GM21723 (cell line): ENCODE measurements around the gene PRSS8.

Source experiments
- ATAC-seq: cut with Tn5 transposase; IDR thresholded peaks from one replicate; pipeline ENCODE4 v1.9.1; 2021; ENCODE audit warnings: mild to moderate bottlenecking, moderate library complexity; ENCODE audit not compliant: unreplicated experiment

Gene PRSS8

DNA sequence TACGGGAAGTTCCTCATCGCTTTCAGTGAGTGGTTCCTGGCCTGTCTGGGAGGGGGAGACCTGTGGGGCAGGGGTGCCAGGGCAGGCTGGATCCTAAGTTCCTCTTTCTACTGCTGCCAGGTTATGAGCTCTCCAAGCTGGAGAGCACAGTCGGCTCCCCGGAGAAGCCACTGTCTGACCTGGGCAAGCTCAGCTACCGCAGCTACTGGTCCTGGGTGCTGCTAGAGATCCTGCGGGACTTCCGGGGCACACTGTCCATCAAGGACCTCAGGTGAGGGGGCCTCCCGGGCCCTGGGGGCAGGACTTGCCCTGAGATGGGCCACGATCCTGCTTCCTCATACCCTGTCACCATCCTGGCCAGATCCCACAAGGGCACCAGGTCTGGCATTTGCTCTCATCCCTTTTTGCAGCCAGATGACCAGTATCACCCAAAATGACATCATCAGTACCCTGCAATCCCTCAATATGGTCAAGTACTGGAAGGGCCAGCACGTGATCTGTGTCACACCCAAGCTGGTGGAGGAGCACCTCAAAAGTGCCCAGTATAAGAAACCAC is 5.1 kb downstream of the PRSS8 start:
- no peak for ATAC-seq

DNA sequence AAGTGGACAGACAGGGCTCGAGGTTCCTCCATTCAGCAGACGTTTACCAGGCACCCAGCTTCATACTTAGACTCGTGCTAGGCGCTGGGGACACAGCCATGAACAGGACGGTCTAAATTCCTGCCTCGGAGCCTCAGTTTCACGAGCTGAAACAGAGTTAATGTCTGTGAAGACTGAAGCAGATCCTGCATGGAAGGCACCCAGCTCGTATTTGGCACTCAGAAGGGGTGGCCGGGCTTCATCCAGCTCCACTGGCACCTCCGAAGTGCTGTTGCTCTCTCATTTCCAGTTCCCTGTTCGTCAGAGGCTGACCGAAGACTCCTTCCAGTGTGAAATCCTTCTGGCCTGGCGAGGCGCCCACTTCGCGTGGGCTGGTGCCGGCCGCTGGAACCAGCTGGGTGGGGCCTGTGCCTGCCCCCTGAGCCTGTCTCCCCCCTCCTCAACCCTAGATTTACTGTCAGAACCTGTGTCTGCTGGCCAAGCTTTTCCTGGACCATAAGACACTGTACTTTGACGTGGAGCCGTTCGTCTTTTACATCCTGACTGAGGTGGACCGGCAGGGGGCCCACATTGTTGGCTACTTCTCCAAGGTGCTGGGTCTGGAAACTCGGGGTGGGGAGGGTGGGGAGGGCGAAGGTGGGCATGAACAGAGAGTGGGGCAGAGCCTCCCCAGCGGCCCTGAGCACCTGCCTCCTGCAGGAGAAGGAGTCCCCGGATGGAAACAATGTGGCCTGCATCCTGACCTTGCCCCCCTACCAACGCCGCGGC is 5.8 kb downstream of the PRSS8 start:
- no peak for ATAC-seq

DNA sequence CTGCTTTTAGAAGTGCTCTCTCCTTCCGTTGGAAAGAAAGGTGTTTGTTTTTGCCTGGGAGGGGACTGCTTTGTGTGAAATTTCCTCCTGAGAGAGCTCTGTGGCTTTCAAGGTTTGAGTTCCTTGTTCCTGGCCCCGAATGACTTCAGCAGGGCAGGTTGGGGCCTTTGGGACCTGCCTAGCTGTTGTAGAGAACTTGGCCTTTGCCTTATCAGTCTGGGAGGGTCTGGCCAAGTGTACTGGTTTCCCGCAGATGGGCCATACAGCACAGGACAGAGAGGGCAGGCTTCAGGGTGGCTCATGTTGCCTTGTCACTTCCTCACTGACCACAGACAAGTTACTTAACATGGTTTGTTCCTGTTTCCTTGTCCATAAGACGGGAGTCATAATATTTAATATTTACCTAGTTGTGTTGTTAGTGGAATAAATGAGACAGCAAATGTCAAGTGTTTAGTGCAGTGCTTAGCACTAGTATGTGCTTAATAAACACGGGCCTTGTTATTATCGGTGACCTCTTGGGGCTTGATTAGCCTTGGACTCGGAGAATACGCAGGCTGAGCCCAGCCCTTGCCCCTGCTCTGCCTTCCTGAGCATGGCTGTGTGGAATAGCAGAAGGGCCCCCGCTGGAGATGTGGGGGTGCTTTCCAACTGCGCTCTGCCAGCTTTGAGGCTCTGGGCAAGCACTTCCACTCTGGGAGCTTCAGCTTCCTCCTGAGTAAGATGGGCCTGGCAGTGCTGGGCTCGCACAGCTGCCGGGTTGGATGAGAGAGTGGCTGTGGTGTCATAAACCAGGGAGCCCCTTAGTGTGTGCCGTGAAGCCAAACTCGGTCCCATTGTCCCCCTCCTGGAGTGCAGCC is 6.6 kb downstream of the PRSS8 start:
- no peak for ATAC-seq

DNA sequence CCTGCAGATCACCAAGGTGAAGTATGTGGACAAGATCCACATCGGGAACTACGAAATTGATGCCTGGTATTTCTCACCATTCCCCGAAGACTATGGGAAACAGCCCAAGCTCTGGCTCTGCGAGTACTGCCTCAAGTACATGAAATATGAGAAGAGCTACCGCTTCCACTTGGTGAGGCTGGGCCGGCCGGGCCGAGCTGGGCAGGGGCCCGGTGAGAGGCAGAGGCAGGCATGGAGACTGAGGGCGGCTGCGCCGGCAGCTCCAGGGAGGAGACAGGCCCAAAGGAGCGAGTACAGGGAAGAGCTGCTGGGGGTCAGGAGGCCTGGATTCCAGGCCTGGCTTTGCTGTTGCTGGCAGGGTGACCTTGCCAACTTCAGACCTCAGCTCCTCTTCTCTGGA is 8.3 kb downstream of the PRSS8 start:
- no peak for ATAC-seq

DNA sequence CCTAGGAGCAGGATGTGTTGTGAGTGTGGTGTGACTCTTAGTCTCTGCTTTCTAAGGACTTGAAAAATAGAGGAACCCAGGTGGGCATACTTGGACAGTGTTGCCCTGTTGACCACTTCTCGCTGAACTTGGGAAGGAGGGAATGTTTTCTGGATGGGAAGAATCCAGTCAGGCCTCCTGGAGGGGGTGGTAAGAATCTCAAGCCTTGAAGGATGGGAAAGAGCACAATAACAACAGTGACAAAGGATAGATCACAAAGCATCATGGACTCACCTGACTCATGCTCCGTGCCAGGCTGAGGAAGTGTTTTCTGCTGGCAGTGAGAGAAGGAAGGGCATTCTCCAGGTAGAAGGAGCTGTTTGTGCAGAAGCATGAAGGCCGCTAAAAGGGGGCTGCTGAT is 9.7 kb downstream of the PRSS8 start:
- ATAC-seq = no peak

DNA sequence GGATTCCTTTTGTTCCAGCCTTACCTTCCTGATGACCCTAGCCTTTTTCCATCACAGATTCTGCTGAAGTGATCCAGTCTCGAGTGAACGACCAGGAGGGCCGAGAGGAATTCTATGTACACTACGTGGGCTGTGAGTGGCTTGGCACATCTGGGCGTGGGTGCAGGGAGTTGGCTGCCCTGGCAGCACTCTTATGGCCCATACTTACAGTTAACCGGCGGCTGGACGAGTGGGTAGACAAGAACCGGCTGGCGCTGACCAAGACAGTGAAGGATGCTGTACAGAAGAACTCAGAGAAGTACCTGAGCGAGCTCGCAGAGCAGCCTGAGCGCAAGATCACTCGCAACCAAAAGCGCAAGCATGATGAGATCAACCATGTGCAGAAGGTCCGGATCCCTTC is 15.4 kb downstream of the PRSS8 start:
- no peak for ATAC-seq

DNA sequence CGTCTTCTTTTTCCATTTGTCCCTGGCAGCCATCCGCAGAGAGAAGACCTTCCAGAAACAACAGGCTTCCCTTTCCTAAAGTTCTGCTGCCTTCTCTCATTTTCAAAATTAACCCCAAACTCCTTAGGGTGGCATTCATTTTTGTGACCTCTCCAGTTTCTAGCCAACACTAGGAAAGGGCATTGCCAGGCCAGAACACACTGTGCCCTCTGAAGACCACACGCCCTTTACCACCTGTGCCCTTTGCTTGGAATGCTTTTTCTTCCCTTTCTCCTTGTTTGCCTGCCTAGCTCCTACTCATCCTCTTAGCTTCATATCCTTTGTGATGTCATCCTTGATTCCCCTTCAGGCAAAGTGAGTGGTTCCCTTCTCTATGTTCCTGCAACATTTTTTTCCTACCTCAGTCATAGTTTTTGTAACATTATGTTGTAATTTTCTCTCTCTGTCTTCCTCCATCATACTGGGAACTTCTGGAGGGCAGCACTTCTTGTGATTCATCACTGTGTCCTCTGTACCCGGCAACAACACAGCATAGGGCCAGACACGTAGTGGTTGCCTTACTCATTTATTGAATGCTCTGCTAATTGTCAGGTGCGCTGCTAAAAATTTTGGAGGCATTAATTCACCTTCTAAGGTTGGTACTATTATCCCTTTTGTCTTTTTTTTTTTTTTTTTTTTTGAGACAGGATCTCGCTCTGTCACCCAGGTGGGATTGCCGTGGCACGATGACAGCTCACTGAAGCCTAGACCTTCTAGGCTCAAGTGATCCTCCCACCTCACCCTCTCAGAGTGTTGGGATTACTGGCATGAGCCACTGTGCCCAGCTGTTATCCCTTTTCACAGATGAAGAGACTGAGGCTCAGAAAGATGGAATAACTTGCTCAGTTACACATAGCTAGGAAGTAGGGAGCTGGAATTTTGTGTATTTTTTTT is 17.0 kb downstream of the PRSS8 start:
- ATAC-seq = no peak

DNA sequence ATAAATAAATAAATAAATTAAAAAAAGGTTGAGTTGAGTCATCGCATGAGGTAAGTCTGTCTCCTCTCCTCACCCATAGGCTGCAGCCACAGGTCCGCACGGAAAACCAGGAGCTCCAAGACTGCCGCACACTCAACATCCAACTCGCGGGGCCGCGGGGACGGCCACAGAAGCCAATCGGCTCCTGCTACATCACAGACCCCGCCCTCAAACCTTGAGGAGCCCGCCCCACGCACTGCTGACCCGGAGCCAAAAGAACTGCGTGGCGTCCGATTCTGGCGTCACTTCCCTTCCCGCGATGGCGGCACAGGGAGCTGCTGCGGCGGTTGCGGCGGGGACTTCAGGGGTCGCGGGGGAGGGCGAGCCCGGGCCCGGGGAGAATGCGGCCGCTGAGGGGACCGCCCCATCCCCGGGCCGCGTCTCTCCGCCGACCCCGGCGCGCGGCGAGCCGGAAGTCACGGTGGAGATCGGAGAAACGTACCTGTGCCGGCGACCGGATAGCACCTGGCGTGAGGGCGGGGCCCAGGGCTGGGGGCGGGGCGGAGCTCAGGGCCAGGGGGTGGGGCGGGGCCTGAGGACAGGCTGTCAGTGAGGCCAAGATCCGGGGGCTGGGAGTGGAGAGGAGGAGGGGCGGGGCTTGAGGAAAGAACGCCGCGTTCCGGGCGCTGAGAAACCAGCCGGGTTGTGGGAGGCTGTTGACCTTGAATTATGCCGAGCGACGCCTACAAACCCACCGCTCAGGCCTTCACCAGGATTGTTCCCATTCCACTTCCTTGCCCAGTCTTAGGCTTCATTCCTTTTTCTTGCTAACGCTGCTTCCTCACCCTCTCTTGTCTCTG is 17.9 kb downstream of the PRSS8 start, which contains the start of gene KAT8:
TSS of gene KAT8 (plus strand) at position 281 of the 839 bp plus-strand sequence. CDS start at position 299, 18 bp downstream.
- ATAC-seq = peak; percentile 90

DNA sequence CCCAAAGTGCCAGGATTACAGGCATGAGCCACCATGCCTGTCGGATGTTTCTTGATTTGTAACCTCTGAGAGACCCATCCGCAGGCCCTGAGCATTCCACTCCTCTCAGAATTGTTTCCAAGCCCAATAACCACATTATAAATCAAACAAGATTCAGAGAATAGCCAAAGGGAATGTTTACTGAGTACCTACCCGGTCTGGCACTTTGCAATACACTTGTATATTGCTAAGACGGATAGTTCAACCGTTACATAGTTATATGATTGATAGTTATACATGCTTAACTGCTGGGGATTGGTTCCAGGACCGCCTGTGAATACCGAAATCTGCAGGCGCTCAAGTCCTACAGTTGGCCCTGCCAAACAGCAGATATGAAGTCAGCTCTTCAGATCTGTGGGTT is 21.1 kb downstream of the PRSS8 start:
- ATAC-seq = no peak

DNA sequence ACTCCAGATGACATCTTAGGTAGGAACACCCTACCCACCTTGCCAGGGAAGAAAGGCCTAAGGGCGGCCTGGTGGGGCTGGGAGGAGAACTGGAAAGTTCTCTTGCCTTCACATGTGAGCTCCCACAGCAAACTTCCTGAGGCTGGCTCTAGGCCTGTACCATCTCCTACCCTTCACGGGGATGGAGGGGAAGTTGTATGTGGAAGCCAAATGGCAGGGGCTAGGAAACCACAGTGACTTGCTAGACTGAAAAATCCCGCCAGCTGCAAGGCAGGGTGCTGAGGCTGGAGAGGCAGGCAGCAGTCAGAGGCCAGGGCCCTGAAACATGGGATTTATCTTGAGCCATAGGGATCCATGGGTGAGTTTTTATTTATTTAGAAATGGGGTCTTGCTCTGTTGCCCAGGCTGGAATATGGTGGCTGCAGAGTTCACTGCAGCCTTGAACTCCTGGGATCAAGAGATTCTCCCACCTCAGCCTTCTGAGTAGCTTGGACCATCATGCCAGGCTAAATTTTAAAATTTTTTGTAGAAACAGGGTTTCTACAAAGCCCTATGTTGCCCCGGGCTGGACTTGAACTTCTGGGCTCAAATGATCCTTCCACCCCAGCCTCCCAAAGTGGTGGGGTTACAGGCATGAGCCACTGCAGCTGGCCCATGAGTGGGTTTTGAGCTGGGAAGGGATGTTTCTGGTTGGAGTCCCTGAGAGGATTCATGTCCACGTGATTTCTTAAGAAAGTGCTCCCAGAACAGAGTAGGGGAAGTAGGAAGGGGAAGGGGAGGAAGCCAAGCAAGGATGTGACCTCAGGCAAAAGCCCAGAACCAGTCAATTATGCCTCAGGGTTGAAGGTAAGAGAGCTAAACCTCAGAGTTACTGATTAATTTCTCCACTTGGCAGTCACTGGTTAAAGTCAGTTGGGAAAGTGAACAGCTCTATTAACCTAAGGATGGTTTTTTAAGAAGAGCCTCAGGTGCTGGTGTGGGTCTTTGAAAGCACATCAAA is 22.1 kb downstream of the PRSS8 start:
- ATAC-seq = no peak

DNA sequence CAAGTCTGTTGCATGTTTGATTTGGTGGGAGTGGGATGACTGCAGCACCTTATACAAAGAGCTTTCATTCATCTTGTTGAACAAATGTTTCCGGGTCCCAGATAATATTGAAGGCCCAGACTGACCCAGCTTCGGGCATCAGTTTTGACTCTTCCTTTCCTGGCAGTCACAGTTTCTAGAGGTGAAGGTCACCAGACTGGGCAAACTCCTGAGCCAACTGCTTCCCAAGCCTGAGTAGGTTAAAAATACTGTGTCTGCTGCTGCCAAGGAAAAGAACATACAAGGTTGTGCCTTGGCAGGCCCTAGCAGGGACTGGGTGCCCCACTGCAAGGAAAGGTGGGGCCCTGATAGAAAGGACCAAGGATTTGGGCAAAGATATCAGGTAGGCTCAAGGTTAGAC is 22.8 kb downstream of the PRSS8 start:
- no peak for ATAC-seq

DNA sequence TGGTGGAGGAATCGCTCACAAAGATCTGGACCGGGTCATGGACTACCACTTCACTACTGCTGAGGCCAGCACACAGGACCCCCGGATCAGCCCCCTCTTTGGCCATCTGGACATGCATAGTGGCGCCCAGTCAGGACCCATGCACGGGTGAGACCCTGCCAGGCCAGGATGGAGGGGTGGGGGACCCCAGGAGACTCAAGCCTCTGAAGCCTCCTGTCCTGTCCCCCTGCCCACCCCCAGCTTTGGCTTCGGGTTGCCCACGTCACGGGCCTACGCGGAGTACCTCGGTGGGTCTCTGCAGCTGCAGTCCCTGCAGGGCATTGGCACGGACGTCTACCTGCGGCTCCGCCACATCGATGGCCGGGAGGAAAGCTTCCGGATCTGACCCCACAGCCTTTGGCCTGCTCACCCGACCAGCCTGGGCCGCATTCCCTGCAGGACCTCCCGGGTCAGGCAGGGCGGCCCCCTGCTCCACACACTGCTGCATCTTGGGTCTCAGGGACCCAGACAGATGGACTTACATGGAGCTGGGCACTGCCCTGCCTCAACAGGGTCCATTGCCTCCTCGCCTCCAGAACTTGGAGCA is 23.6 kb downstream of the PRSS8 start:
- ATAC-seq = no peak

DNA sequence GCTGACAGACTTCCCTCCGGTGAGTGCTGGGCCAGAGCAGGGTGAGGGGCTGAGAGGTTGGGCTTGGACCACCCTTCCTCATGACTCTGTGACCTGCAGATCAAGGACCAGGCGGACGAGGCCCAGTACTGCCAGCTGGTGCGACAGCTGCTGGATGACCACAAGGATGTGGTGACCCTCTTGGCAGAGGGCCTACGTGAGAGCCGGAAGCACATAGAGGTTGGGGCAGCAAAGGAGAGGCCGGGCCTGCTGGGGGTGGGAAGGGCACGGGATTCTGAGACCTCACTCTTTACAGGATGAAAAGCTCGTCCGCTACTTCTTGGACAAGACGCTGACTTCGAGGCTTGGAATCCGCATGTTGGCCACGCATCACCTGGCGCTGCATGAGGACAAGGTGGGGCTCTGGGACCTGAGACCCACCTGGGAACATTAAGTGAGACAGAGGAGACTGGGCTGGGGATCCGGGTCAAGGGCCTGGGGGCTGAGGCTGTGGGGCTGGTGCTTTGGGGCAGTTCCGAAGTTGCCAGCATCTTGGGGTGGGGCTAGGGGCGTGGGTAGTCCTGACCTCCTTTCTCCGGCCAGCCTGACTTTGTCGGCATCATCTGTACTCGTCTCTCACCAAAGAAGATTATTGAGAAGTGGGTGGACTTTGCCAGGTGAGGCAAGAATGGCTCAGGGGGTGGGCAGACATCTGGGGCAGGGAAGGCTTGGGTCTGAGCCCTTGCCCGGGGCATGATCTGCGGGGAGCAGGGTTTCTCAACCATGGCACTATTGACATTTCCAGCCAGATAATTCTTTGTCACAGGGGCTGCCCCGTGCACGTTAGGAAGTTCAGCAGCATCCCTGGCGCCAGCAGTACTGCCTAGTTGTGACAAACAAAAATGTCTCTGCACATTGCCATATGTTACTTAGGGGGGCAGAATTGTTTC is 25.2 kb downstream of the PRSS8 start:
- ATAC-seq = no peak

DNA sequence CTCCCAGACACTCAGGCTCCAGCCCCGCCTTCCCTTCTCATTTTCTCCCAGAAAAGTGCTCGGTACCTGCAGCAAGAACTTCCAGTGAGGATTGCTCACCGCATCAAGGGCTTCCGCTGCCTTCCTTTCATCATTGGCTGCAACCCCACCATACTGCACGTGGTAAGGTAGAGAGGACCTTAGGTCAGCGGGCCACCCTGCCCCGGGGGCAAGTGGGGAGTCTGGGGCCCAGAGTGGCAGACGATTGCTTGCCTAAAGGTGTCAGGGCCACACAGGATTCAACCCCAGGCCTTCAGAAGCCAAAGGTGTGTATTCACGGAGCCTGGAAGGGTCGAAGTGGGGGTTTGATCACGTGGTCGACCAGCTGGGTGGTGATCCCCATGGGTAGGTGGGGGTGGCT is 25.9 kb downstream of the PRSS8 start:
- ATAC-seq = no peak

DNA sequence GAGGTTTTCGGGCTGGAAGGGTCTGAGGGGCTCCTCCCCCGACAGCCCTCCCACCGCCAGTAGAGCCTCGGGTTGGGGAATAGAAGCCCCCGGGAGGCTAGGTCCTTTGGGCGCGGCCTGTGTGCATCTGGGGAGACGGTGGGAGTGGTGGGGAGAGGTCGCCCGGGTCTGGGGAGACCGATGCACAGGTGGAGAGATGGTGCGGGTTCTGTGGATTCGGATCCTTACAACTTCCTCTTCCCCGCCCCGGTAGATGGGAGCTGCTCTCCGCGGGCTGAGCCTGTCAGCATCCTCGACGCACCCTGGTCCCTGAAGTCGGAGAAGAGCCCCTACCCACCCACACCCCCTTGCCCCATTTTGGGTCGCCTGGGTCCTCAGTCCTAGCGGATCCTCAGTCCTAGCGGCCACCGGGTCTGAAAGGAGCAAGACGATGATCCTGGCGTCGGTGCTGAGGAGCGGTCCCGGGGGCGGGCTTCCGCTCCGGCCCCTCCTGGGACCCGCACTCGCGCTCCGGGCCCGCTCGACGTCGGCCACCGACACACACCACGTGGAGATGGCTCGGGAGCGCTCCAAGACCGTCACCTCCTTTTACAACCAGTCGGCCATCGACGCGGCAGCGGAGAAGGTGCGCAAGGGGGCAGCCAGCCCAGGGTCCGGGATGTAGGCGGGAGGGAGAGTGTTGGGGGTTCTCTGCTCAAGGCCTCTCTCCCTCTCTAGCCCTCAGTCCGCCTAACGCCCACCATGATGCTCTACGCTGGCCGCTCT is 26.6 kb downstream of the PRSS8 start:
- ATAC-seq = no peak

DNA sequence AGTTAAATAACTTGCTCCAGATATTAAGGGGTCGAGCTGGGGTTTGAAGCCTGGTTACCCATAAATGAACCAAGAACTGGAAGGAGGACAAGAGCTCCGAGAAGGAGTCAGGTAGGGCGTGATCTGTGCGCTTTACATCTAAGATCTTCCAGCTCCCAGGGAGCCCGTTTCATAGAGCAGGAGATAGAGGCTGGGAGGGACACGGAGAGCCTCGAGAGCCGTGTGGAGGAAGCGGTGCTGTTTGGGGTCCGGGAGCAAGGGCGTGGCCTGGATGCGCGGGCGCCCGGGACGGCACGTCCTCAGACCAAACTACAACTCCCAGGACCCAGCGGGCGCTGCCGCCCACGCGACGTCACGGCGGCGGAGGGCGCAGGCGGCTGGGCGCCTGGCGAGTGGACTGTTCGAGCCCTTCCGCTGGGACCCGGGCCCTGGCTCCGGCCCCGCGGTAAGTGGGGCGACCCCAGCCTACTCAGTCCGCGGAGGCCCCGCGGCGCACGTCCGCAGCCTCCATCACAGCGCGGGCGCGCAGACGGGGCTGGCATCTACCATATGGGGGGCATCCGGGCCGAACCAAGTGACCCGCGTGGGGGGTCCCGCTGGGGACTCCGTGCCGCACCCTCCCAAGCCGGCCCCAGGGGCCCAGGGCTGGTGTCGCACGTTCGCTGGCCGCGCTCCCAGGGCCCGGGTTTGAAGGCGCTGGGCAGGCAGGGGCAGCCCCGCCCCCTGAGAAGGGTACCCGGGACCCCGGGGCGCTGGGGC is 27.3 kb downstream of the PRSS8 start, which contains the start of gene BCKDK:
TSS of gene BCKDK (plus strand) at position 352 of the 759 bp plus-strand sequence. CDS start 838 bp downstream, outside the sequence.
- peak; percentile 82 for ATAC-seq
